K562 (cell line): ENCODE results near the gene SLC7A10. TPM values are rescaled to one million over a fixed set of nuclear protein-coding genes. Genes with fewer than 3 reads are reported as not detected.

Experiments used
- ATAC-seq: fragments of 200-7000 bp; cut with Tn5 transposase; 3 replicates; pipeline ENCODE4 v1.9.1; 2020; ENCODE audit warnings: moderate library complexity
- BruUV-seq: library from RNA; stranded (reverse); fragments of 400-500 nt; replicated peaks from 2 replicates; lab custom pipeline; 2021; lab: Mats Ljungman, UMichigan
- CTCF ChIA-PET: fragments of 300-600 bp; formaldehyde crosslinking; extraction: SDS; loops from one replicate; lab custom pipeline; 2021; ENCODE audit warnings: low intra/inter-chr PET ratio; lab: Yijun Ruan, JAX
- POLR2A ChIA-PET: fragments of 300-600, 350-650 bp; sonication (Branson Sonifier 250); formaldehyde crosslinking; extraction: SDS; loops from one replicate; lab custom pipeline; 2021; ENCODE audit warnings: antibody characterized with exemption, inconsistent platforms; lab: Yijun Ruan, JAX
- DNase-seq, 4 experiments: peaks; one replicate each; pipeline versions ENCODE4 v3.0.0 to v3.0.0-alpha.2; 2011 to 2018; ENCODE audit warnings: low spot score in 3 of 4, mixed read lengths in 3 of 4; ENCODE audit errors: extremely low read depth in 1 of 4
- FAIRE-seq: peaks from 2 replicates; lab custom pipeline; 2011; peaks lifted over from hg19 to GRCh38; lab: Jason Lieb, UNC
- H2AFZ ChIP-seq: 2 replicates; pipeline ENCODE4 v1.6.0; 2011; ENCODE audit warnings: low read depth, low read length, control low read depth, inconsistent platforms
- H3K27ac ChIP-seq: fragments of 200-600 bp; 3 replicates; pipeline ENCODE4 v1.8.0; 2011; ENCODE audit warnings: low read depth, mild to moderate bottlenecking, control low read depth, inconsistent platforms, low read length, moderate library complexity, mixed read lengths; ENCODE audit errors: extremely low read depth
- H3K27me3 ChIP-seq, 2 experiments: fragments of 300-600 bp in 1 of 2; 2 replicates in 1 of 2; 3 replicates in 1 of 2; pipeline versions ENCODE4 v1.6.0 to v1.8.0; 2011; ENCODE audit warnings: inconsistent platforms in 2 of 2, low read length in 2 of 2, mild to moderate bottlenecking in 1 of 2, mixed read lengths in 1 of 2, moderate library complexity in 1 of 2; ENCODE audit not compliant: control insufficient read depth in 2 of 2, insufficient read depth in 2 of 2
- H3K36me3 ChIP-seq: fragments of 300-600 bp; 3 replicates; pipeline ENCODE4 v1.8.0; 2011; ENCODE audit warnings: mild to moderate bottlenecking, low read length, inconsistent platforms; ENCODE audit not compliant: control insufficient read depth, insufficient read depth
- H3K4me1 ChIP-seq, 2 experiments: fragments of 200-600 bp in 1 of 2; replicated peaks in 1 of 2; 2 replicates in 1 of 2; 3 replicates in 1 of 2; pipeline versions ENCODE4 v1.5.1 to v1.8.0; 2011; ENCODE audit warnings: inconsistent platforms in 2 of 2, low read length in 2 of 2, mild to moderate bottlenecking in 1 of 2, mixed read lengths in 1 of 2, moderate library complexity in 1 of 2; ENCODE audit not compliant: control insufficient read depth in 2 of 2, insufficient read depth in 2 of 2
- H3K4me2 ChIP-seq: 2 replicates; pipeline ENCODE4 v1.6.1; 2011; ENCODE audit warnings: low read length, control low read depth, inconsistent platforms, mixed read lengths; ENCODE audit not compliant: insufficient read depth
- H3K4me3 ChIP-seq: fragments of 200-600 bp; sonication (generic), shearing (Covaris generic); 2 replicates; pipeline ENCODE4 v1.5.1; 2016; ENCODE audit warnings: control low read depth, inconsistent platforms
- H3K79me2 ChIP-seq: fragments of 200-600 bp; 3 replicates; pipeline ENCODE4 v1.8.0; 2011; ENCODE audit warnings: low read length, inconsistent platforms; ENCODE audit not compliant: control insufficient read depth, insufficient read depth
- H3K9ac ChIP-seq, 2 experiments: 2 replicates each; pipeline versions ENCODE4 v1.6.0 to v1.6.1; 2011; ENCODE audit warnings: low read depth in 2 of 2, low read length in 2 of 2, control low read depth in 1 of 2, inconsistent platforms in 1 of 2, mild to moderate bottlenecking in 1 of 2, mixed read lengths in 1 of 2; ENCODE audit not compliant: insufficient read depth in 1 of 2
- H3K9me1 ChIP-seq: one replicate; pipeline ENCODE4 v1.6.0; 2011; ENCODE audit warnings: inconsistent platforms, mild to moderate bottlenecking, low read length, moderate library complexity; ENCODE audit not compliant: control insufficient read depth, insufficient read depth
- H3K9me3 ChIP-seq: replicated peaks from 2 replicates; pipeline ENCODE4 v1.5.1; 2011; ENCODE audit warnings: low read depth, low read length, inconsistent platforms; ENCODE audit not compliant: control insufficient read depth, insufficient read depth
- H4K20me1 ChIP-seq: replicated peaks from 2 replicates; pipeline ENCODE4 v1.6.1; 2011; ENCODE audit warnings: low read length, inconsistent platforms, mixed read lengths; ENCODE audit not compliant: control insufficient read depth, insufficient read depth
- BCOR ChIP-seq: fragments of 450-650 bp; IDR thresholded peaks from 2 replicates; pipeline ENCODE4 v1.6.1; 2016
- CBX5 ChIP-seq: IDR thresholded peaks from 2 replicates; pipeline ENCODE4 v1.6.1; 2014; ENCODE audit warnings: low read depth, borderline replicate concordance
- ILK ChIP-seq: fragments of 450-650 bp; IDR thresholded peaks from 2 replicates; pipeline ENCODE4 v1.6.1; 2016; ENCODE audit warnings: missing genetic modification characterization, low read depth, mild to moderate bottlenecking, missing compliant biosample characterization, moderate library complexity, borderline replicate concordance
- MEF2D ChIP-seq: conservative IDR thresholded peaks from 2 replicates; pipeline ENCODE4 v1.6.1; 2016; ENCODE audit warnings: low read depth, missing genetic modification characterization, missing compliant biosample characterization
- NR4A1 ChIP-seq, 2 experiments: fragments of 250-450 bp in 1 of 2; fragments of 450-650 bp in 1 of 2; sonication (Bioruptor Pico) in 1 of 2; IDR thresholded peaks; 2 replicates each; pipeline versions ENCODE4 v1.4.0 to v1.6.1; 2016 to 2020; ENCODE audit warnings: mild to moderate bottlenecking in 2 of 2, missing compliant biosample characterization in 1 of 2, missing genetic modification characterization in 1 of 2, moderate library complexity in 1 of 2
- SIN3B ChIP-seq: fragments of 450-650 bp; IDR thresholded peaks from 2 replicates; pipeline ENCODE4 v1.6.1; 2017; ENCODE audit warnings: low read depth, mild to moderate bottlenecking, moderate library complexity
- SMARCE1 ChIP-seq: fragments of 450-650 bp; IDR thresholded peaks from 2 replicates; pipeline ENCODE4 v1.7.1; 2016; ENCODE audit warnings: mild to moderate bottlenecking
- SNRNP70 ChIP-seq: fragments of 200-400 bp; formaldehyde crosslinking; optimal IDR thresholded peaks from 2 replicates; pipeline ENCODE3; 2017; ENCODE audit warnings: low read depth, low read length
- ZBTB1 ChIP-seq: sonication (generic); formaldehyde crosslinking; IDR thresholded peaks from 2 replicates; pipeline ENCODE4 v1.8.1; 2023; ENCODE audit warnings: missing genetic modification reagents, low read depth, mild to moderate bottlenecking, borderline replicate concordance
- ZFP30 ChIP-seq: fragments of 250-450 bp; sonication (Bioruptor Pico); IDR thresholded peaks from 2 replicates; pipeline ENCODE4 v1.8.0; 2022; ENCODE audit warnings: moderate library complexity, mild to moderate bottlenecking, inconsistent platforms, borderline replicate concordance
- ZNF280A ChIP-seq: fragments of 450-650 bp; IDR thresholded peaks from 2 replicates; pipeline ENCODE4 v1.6.1; 2018; ENCODE audit warnings: mild to moderate bottlenecking, low read depth; ENCODE audit not compliant: partially characterized antibody
- WGBS: fragments of 100-300 bp; shearing (Covaris generic); methylation state at CpG from one replicate; pipeline ENCODE4 v1.1.6; 2016; ENCODE audit warnings: low coverage, mixed read lengths; ENCODE audit not compliant: insufficient coverage; ENCODE audit errors: missing lambda C conversion rate; 5-methylcytosine and 5-hydroxymethylcytosine counted together
- in situ Hi-C: fragments of 300-500 bp; cut with MboI; formaldehyde crosslinking; loops from 4 replicates; pipeline ENCODE4 v1.15.0; 2018; ENCODE audit warnings: inconsistent platforms, mixed read lengths
- intact Hi-C: fragments of 100-400 bp; cut with micrococcal nuclease; formaldehyde crosslinking; loops from 2 replicates; pipeline ENCODE4 v1.14.2; 2022
- polyA plus RNA-seq, 8 experiments: library from polyadenylated mRNA; depleted of rRNA in 4 of 8; stranded (reverse) in 5 of 8; unstranded in 3 of 8; fragments of >200 nt; fragmentation: Nextera tagmentation in 2 of 8; fragmentation: Illumina TruSeq in 1 of 8; extraction: Ambion mirVana in 2 of 8; extraction: Trizol in 1 of 8; gene quantifications; 2 replicates each; pipeline versions ENCODE4 v1.2.1 to v1.2.3, GENCODE V29; 2011 to 2014; ENCODE audit warnings: inconsistent platforms in 1 of 8, missing spikeins in 1 of 8
- total RNA-seq, 7 experiments: library from RNA; depleted of rRNA in 6 of 7; stranded (reverse); fragments of >200 nt in 6 of 7; fragmentation: Illumina TruSeq in 2 of 7; extraction: Trizol in 2 of 7; gene quantifications; 2 replicates each; pipeline versions ENCODE4 v1.2.1 to v1.2.3, GENCODE V29; 2011 to 2021; ENCODE audit warnings: low replicate concordance in 1 of 7

SLC7A10 gene
- total and polyA plus RNA-seq, 9 of the 15 experiments (the other 6 are each of a cell fraction or from before 2014, with no cell fraction given): 0.07 TPM; not detected in 8

DNA sequence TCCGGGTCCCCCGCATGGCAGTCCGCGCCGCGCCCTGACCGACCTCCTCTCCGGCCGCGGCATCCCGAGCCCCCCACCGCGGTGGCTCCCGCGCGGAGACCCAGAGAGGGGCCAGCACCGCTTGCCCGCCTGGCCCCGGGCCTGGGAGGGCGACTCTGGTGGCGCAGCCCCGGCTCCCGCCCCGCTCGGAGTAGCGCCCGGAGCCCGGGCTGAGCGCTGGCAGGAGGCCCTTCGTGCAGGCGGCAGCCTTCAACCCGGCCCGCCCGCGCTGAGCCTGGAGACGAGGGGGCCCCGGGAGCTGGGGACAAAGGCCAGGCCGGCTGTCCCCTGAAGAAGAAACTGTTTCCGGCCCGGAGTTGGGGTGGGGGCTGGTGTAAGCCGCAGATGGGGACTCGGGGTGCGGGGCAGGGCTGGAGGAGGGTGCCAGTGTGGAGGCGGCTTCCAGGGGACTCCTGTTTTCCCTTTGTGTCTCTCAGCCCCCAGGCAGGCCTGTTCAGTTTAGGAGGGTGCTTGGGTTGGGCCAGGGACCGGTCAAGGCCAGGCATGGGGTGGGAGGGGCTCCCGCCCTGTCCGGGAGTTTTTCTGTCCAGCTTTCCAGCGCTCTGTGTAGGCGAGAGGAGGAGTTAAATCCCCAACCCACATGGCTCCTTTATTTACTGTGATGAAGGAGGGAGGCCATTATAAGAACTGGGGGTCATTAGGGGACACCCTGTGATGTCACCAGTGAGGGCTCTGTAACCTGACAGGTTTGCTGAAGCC lies 30.6 kb downstream of the SLC7A10 start:
- Histone ChIP-seq H3K9ac (no peak overlapping the region), H3K4me2 (no peak overlapping the region), H2AFZ (no peak overlapping the region), H4K20me1 (no peaks in the 10 kb centered on the region), H3K36me3 (no peaks in the 10 kb centered on the region), H3K27me3 (peaks cover 0 to 31% of the 10 kb centered on the region in 2 experiments; a peak in 4 of 5 replicates), H3K4me1 (no peaks in the 10 kb centered on the region; a peak in 2 of 5 replicates), H3K27ac (no peak overlapping the region), H3K9me1 (no peaks in the 10 kb centered on the region), H3K79me2 (no peaks in the 10 kb centered on the region), H3K4me3 (no peak overlapping the region), H3K9me3 (no peaks in the 10 kb centered on the region)
- in situ Hi-C loops (no loop called here), intact Hi-C loops (no loop called here)
- no peak for TF ChIP-seq ZNF280A
- no peak for TF ChIP-seq CBX5
- no peak for TF ChIP-seq NR4A1 (CRISPR knock-in tag; IDR thresholded peaks at IDR 0.05)
- TF ChIP-seq NR4A1 (tag; IDR thresholded peaks at IDR 0.05): no peak
- no peak for TF ChIP-seq BCOR
- no peak for TF ChIP-seq SMARCE1
- no peak for TF ChIP-seq ZFP30 (CRISPR knock-in tag)
- no peak for TF ChIP-seq ZBTB1 (CRISPR knock-in tag)
- no peak for TF ChIP-seq SNRNP70
- no peak for TF ChIP-seq SIN3B
- no peak for TF ChIP-seq ILK (tag)
- TF ChIP-seq MEF2D: no peak
- DNase-seq: no peak
- CTCF ChIA-PET: no interaction called here
- FAIRE-seq: no peak
- ATAC-seq: no peak
- 9% methylated on average over 19 of the region's 49 CpGs for WGBS
- BruUV-seq: no TSS peak
- POLR2A ChIA-PET: interaction anchor here (0.7 kb wide), 1 partner anchor 17 kb away, joined by 3 read pairs; no protein-coding TSS in a partner anchor
